NCI-H446 (cell line): ENCODE measurements around the gene TJP1.
"Not testable (repeated sequence)": the region's sequence is repeated elsewhere in the genome, so short reads cannot be mapped to it uniquely, and the experiment has no call there.

Experiments
- DNase-seq, 2 experiments: peaks; one replicate each; lab custom pipeline; 2025; lab: John Stamatoyannopoulos, UW

The TJP1 gene

GRCh38 chr15:29657476-29657817 lies 164.8 kb downstream of the TJP1 start:
- not testable (repeated sequence) for DNase-seq

GRCh38 chr15:29656636-29657475 lies 165.4 kb downstream of the TJP1 start:
- no peak for DNase-seq

- DNase-seq, result no peak
Measured at GRCh38 chr15:29652595-29652994, 169.7 kb downstream of the TJP1 start.

- DNase-seq, result no peak
Measured at GRCh38 chr15:29651476-29652233, 170.6 kb downstream of the TJP1 start.
